Fibroblast of peridontal ligament (primary cell): ENCODE data around the gene SLC36A1.
"Not testable (repeated sequence)": the region's sequence is repeated elsewhere in the genome, so short reads cannot be mapped to it uniquely, and the experiment has no call there.

Source experiments
- DNase-seq: peaks from one replicate; pipeline ENCODE4 v3.0.0-alpha.2; 2010; ENCODE audit errors: extremely low read depth

The SLC36A1 gene

DNA sequence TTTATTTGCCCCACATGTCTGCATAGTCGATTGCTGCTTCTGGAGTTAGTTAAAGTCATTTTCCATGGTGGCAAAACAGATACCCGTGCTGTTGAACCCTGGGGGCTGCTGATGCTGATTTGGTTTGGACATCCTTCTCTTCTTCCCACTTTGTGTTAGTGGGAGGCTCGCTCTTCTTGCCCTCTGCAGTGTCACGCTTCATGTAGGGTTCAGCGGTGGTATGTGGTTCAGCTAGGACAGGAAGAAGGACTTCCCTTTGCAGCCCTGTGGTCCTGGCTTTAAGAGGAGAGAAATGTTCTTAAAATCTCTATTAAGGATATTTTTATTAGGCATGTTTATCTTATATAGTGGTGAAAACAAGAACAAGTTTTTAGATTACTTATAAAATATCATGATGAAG is 36.2 kb downstream of the SLC36A1 start:
- DNase-seq: no peak

- no peak for DNase-seq
Observed at GRCh38 chr5:151487544-151487943, 40.1 kb downstream of the SLC36A1 start.

DNA sequence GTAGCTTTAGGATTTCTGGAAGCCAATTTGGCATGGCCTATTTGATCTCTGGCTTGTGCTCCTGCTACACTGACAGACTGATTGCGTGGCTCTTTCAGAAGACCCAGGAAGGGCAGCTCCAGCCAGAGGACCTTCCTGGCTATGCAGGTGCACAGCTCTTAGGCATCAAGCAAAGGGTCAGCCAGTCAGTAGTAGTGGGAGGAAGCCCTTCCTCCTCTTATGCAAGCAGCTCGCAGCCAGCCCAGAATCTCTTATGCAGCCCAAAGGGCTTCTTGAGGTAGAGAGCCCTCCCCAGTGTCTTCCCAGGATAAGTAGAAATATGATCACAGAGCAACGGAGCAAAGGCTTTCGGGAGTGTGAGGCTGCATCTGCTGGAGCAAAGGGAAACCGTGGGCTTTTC is 43.2 kb downstream of the SLC36A1 start:
- no peak for DNase-seq

- DNase-seq: no peak
Observed at GRCh38 chr5:151491062-151491461, 43.7 kb downstream of the SLC36A1 start.

DNA sequence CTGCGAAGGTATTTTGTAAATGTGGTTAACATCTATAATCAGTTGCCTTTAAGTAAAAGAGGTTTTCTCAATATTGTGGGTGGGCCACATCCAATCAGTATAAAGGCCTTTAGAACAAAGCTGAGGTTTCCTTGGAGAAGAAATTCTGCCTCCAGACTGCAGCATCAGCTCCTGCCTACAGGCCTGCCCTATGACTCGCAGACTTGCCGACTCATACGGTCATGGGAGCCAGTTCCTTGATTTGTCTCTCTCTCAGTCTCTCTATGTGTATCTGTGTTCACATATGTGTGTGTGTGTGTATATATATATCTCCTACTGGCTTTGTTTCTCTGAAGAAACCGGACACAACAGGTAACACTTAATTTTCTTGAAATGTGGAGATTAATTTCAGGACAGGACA is 45.3 kb downstream of the SLC36A1 start:
- DNase-seq: peak; percentile 68

- no peak for DNase-seq
Observed at GRCh38 chr5:151493665-151494064, 46.3 kb downstream of the SLC36A1 start.

DNA sequence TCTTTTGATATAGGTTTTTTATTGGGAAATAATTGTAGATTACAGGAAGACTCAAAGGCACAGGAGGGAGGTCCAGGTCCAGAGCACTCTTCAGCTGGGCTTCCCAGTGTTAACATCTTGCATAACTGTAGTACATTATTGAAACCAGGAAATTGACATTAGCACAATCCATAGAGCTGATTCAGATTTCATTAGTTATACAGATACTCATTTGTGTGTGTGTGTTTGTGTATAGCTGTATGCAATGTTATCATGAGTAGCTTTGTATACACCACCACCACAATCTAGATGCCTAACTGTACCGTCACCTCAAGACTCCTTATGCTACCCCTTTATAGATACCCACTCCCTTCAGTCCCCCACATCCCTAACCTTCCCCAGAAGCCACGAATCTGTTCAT is 47.9 kb downstream of the SLC36A1 start:
- no peak for DNase-seq

DNA sequence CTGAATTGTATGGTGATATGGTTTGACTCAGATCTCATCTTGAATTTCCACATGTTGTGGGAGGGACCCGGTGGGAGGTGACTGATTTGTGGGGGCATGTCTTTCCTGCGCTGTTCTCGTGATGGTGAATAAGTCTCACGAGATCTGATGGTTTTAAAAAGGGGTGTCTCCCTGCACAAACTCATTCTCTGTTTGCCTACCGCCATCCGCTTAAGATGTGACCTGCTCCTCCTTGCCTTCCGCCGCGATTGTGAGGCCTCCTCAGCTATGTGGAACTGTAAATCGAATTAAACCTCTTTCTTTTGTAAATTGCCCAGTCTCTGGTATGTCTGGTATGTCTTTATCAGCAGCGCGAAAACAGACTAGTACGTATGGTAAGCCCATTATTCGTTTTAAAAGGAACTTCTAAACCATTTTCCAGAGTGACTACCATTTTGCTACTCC is 48.7 kb downstream of the SLC36A1 start:
- no peak for DNase-seq

DNA sequence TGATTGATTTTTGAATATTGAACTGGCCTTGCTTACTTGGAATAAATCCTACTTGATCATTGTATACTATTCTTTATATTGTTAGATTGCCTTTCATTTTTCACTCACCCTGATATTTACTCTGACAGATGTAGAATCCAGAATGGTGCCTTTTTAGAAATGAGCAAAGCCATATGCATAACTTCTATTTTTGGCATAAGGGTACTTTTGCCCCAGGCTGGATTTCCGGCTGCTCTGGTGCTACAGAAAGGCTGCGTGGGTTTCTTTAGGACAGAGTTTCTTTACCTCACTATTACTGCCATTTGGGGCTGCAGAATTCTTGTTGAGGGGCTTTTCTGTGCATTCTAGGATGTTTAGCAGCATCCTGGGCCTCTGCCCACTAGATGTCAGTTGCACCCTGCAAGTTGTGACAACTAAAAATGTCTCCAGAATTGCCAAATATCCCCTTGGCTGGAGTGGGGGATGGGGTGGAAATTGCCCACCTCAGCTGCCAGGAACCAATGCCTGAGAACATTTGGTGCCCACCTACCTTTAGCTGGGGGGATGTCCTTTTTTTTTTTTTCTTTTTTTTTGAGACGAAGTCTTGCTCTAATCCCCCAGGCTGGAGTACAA is 50.1 kb downstream of the SLC36A1 start:
- DNase-seq: no peak

- DNase-seq: no peak
Observed at GRCh38 chr5:151498395-151499155, 51.2 kb downstream of the SLC36A1 start.

- DNase-seq: no peak
Observed at GRCh38 chr5:151499501-151500035, 52.2 kb downstream of the SLC36A1 start.

DNA sequence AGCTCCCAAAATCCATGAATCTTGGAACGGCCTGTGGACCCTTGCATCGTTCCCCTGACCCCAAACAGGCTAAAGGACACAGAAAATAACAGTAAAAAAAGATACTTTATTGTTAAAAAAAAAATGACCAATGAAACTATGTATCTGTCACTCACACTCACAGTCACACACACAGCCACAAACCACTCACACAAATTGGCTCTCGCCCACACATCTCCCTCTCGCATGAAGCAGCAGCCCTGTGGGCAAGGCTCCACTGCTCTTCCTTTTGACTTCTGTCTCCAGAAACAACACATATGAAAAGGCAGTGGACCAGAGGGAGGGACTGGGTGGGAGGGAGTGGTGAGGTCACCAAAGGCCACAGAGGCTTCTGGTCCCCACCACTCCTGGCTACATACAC is 56.6 kb downstream of the SLC36A1 start:
- DNase-seq: no peak

DNA sequence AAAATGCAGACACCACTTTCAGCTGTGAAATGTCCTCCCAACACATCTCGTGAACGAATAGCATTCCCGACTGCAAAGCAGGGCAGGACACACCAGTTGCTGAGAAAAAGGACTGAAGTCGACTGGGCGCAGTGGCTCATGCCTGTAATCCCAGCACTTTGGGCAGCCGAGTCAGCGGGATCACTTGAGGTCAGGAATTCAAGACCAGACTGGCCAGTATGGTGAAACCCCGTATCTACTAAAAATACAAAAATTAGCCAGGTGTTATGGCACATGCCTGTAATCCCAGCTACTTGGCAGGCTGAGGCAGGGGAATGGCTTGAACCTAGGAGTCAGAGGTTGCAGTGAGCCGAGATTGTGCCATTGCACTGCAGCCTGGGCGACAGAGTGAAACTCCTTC is 60.9 kb downstream of the SLC36A1 start:
- not testable (repeated sequence) for DNase-seq

DNA sequence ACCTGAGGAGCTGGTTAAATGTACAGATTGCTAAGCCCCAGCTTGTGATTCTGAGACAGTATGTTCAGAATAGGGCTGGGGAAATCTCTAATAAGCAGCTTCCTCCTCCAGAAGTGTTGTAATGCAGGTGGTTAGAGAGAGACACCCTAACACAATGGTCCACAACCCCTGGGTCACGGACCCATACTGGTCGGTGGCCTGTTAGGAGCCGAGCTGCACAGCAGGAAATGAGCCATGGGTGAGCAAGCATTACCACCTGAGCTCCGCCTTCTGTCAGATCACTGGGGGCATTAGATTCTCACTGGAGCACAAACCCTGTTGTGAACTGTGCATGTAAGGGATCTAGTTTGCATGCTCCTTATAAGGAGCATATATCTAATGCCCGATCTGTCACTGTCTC is 61.8 kb downstream of the SLC36A1 start:
- no peak for DNase-seq

DNA sequence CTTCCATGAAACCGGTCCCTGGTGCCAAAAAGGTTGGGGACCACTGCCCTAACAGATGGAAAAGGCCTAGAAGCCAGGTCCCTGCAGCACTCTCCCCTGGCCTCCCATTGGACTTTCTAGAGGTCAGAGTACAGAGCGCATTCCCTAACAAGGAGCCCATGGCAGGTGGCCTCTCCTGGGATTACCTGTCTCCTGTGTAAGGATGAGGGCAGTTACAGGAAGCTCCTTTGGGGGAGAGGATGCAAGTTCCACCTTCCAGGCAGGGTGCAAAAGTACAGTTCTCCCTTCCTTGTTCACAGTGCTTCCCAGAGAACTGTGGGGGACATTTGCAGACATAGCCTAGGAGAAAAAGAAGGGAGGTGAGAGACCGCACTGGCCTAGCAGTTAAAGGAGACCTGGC is 62.4 kb downstream of the SLC36A1 start:
- no peak for DNase-seq

DNA sequence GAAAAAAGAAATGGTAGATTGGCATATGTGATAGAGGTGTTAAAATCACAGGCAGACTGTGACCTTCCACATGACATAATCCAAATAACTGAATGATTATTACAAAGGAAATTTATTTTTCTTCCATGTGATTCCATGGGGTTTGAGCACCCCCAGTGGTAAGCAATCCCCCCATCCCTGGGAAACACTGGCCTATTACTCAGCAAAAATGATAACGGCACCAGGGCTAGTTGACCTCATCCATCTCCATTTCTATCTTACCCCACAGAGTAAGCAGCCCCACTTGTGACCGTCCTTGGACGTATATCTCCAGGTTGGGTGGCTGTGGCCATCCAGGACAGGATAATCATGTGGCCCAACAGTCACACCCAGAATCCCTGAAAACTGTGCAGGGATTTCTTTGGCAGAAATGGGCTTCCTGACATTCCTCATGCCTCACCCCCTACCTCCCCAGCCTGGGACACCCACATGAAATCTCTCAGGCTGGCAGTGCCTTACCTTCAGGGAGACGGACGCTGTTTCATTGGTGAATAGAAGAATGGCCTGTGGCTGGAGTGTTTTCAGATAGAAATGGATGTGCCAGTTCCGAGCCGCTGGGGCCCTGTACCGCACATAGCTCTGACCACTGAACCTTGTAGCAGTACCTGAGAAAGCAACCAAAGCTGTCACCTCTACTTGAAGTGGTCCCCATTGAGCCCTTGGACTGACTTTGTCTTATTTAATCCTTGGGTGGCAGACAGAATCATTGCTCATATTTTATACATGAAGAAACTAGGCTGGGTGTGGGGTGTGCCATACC is 69.9 kb downstream of the SLC36A1 start:
- DNase-seq: no peak

DNA sequence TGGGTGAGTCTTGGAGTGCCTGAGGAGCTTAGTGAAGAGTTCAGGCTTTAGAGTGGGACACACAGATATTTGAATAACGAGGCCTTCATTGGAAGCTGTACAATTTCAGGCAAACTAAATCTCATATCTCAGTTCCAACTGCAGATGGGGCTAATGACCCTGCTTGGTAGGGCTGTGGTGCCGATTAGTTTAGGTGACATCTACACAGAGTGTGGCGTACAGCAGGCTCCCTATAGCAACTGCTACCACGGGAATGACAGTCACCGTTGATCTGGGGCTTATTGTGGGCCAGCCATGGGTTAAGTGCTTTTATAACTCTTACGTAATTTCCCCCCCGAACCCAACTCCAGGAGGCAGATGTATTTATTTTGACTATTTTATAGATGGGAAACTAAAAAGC is 72.9 kb downstream of the SLC36A1 start:
- DNase-seq: no peak

- DNase-seq: no peak
Observed at GRCh38 chr5:151522226-151522625, 74.8 kb downstream of the SLC36A1 start.

- DNase-seq: peak; percentile 35
Observed at GRCh38 chr5:151523335-151523734, 75.9 kb downstream of the SLC36A1 start.

DNA sequence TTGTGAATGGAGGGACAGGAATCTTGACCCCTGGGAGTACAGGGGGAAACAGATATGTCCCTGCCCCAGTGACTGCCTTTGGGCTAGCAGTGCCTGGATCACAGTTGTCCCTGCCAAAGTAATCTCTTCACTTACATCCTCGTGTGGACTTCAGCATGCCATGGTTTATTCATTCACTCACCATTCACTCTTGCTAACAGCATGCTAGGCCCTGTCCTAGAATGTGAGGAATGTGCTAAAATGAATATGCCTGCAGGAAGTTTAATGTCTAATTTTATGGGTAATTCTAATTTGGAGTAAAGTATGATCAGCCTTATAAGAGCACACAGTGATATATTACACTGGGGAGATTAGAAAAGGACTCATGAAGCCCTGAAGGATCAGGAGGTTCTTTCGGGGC is 80.8 kb downstream of the SLC36A1 start:
- no peak for DNase-seq

- no peak for DNase-seq
Observed at GRCh38 chr5:151528996-151529395, 81.6 kb downstream of the SLC36A1 start.

GRCh38 chr5:151531581-151531980 is 84.2 kb downstream of the SLC36A1 start:
- no peak for DNase-seq

DNA sequence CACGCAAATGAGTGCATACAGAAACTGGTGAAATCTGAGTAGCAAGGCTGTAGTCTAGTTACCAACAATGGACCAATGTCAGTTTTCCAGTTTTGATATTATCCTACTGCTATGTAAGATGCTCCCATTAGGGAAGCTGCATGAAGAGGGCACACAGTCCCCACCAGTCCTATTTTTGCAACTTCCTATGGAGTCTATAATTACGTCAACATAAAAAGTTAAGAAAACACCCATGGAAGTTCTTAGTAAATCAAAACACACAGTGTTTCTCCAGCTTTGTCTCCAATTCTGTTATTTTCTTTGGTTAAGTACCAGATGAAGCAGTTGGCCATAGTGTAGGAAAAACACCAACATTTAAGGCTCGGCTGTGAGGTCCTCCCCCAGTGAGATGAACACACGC is 85.0 kb downstream of the SLC36A1 start:
- no peak for DNase-seq
